H1 (cell line): ENCODE results near the gene SCAF1. TPM values are rescaled to one million over a fixed set of nuclear protein-coding genes. Genes with fewer than 3 reads are reported as not detected.

ENCODE experiments used
- CTCF ChIA-PET: fragments of 300-600 bp; sonication (Branson Sonifier 250); formaldehyde crosslinking; loops from one replicate; lab custom pipeline; 2021; ENCODE audit not compliant: partially characterized antibody; lab: Charles Lee
- POLR2A ChIA-PET: fragments of 300-600 bp; sonication (Branson Sonifier 250); formaldehyde crosslinking; loops from one replicate; lab custom pipeline; 2021; ENCODE audit warnings: inconsistent platforms; ENCODE audit not compliant: partially characterized antibody; lab: Charles Lee
- DNase-seq, 2 experiments: peaks; one replicate each; pipeline versions ENCODE4 v3.0.0 to v3.0.0-alpha.2; 2010 to 2022; ENCODE audit warnings: low spot score in 2 of 2, low read depth in 1 of 2, mixed read lengths in 1 of 2
- FAIRE-seq: peaks from 2 replicates; lab custom pipeline; 2011; peaks lifted over from hg19 to GRCh38; lab: Jason Lieb, UNC
- H2AFZ ChIP-seq: 2 replicates; pipeline ENCODE4 v1.8.1; 2012; ENCODE audit warnings: low read length, inconsistent platforms
- H2AK5ac ChIP-seq: 2 replicates; pipeline ENCODE4 v1.6.1; 2013; ENCODE audit warnings: low read depth, low read length
- H2BK120ac ChIP-seq: replicated peaks from 2 replicates; pipeline ENCODE3; 2013; ENCODE audit warnings: low read depth, low read length, inconsistent platforms
- H2BK12ac ChIP-seq: 2 replicates; pipeline ENCODE4 v1.6.1; 2013; ENCODE audit warnings: low read depth, low read length
- H2BK15ac ChIP-seq: 2 replicates; pipeline ENCODE4 v1.6.1; 2013; ENCODE audit warnings: low read length
- H2BK20ac ChIP-seq: 2 replicates; pipeline ENCODE4 v1.6.1; 2013; ENCODE audit warnings: low read length
- H2BK5ac ChIP-seq: 2 replicates; pipeline ENCODE4 v1.6.1; 2013; ENCODE audit warnings: low read depth, low read length
- H3K14ac ChIP-seq: 2 replicates; pipeline ENCODE4 v1.6.1; 2013; ENCODE audit warnings: inconsistent platforms; ENCODE audit not compliant: insufficient read length
- H3K18ac ChIP-seq: 2 replicates; pipeline ENCODE4 v1.6.1; 2013; ENCODE audit warnings: low read length; ENCODE audit errors: extremely low read depth
- H3K23ac ChIP-seq: 2 replicates; pipeline ENCODE4 v1.6.1; 2013; ENCODE audit warnings: inconsistent platforms; ENCODE audit not compliant: insufficient read length
- H3K23me2 ChIP-seq: 2 replicates; pipeline ENCODE4 v1.6.1; 2013; ENCODE audit warnings: low read depth, low read length
- H3K27ac ChIP-seq: 2 replicates; pipeline ENCODE4 v1.6.1; 2011; ENCODE audit warnings: low read depth, low read length, inconsistent platforms
- H3K27me3 ChIP-seq, 4 experiments: replicated peaks in 1 of 4; 1 replicate in 1 of 4; 2 replicates in 3 of 4; pipeline versions ENCODE4 v1.6.1 to v1.8.1; 2011 to 2013; ENCODE audit warnings: low read length in 3 of 4, mild to moderate bottlenecking in 3 of 4, inconsistent platforms in 2 of 4, mixed read lengths in 2 of 4, moderate library complexity in 1 of 4; ENCODE audit not compliant: control insufficient read depth in 3 of 4, insufficient read depth in 3 of 4; ENCODE audit errors: extremely low read depth in 1 of 4
- H3K36me3 ChIP-seq, 4 experiments: 2 replicates each; pipeline versions ENCODE4 v1.6.1 to v1.8.1; 2011 to 2013; ENCODE audit warnings: mild to moderate bottlenecking in 4 of 4, low read length in 3 of 4, moderate library complexity in 2 of 4, control low read depth in 1 of 4, inconsistent platforms in 1 of 4; ENCODE audit not compliant: insufficient read depth in 4 of 4, control insufficient read depth in 2 of 4
- H3K4ac ChIP-seq: replicated peaks from 2 replicates; pipeline ENCODE3; 2013; ENCODE audit warnings: low read length, low read depth, mixed read lengths, inconsistent platforms; ENCODE audit not compliant: insufficient read length
- H3K4me1 ChIP-seq, 4 experiments: replicated peaks in 1 of 4; 1 replicate in 1 of 4; 2 replicates in 3 of 4; pipeline versions ENCODE4 v1.6.1 to v1.8.1; 2011 to 2013; ENCODE audit warnings: low read length in 3 of 4, inconsistent platforms in 2 of 4, mixed read lengths in 1 of 4; ENCODE audit not compliant: insufficient read depth in 4 of 4, control insufficient read depth in 3 of 4
- H3K4me2 ChIP-seq, 2 experiments: 2 replicates each; pipeline versions ENCODE4 v1.6.1 to v1.8.1; 2011 to 2013; ENCODE audit warnings: low read depth in 2 of 2, low read length in 2 of 2, control low read depth in 1 of 2, inconsistent platforms in 1 of 2, mild to moderate bottlenecking in 1 of 2; ENCODE audit not compliant: insufficient read depth in 1 of 2
- H3K4me3 ChIP-seq, 4 experiments: fragments of 200-600, 300-600 bp in 1 of 4; sonication (generic), shearing (Covaris generic), sonication (Bioruptor Twin) in 1 of 4; 2 replicates each; pipeline versions ENCODE4 v1.5.1 to v1.8.1; 2011 to 2016; ENCODE audit warnings: low read length in 4 of 4, low read depth in 3 of 4, control low read depth in 2 of 4, inconsistent platforms in 2 of 4, mild to moderate bottlenecking in 2 of 4, mixed read lengths in 1 of 4, moderate library complexity in 1 of 4; ENCODE audit not compliant: insufficient read depth in 2 of 4; ENCODE audit errors: extremely low read depth in 1 of 4
- H3K56ac ChIP-seq: replicated peaks from 2 replicates; pipeline ENCODE3; 2013; ENCODE audit warnings: low read depth, mild to moderate bottlenecking, mixed read lengths, low read length, inconsistent platforms; ENCODE audit not compliant: insufficient read length
- H3K79me1 ChIP-seq: 2 replicates; pipeline ENCODE4 v1.6.1; 2013; ENCODE audit warnings: low read depth, low read length, control low read depth
- H3K79me2 ChIP-seq, 2 experiments: 2 replicates each; pipeline versions ENCODE4 v1.6.1 to v1.8.1; 2012 to 2013; ENCODE audit warnings: low read length in 2 of 2, mild to moderate bottlenecking in 2 of 2, inconsistent platforms in 1 of 2; ENCODE audit not compliant: insufficient read depth in 2 of 2, control insufficient read depth in 1 of 2
- H3K9ac ChIP-seq, 4 experiments: replicated peaks in 1 of 4; 1 replicate in 1 of 4; 2 replicates in 3 of 4; pipeline versions ENCODE4 v1.6.1 to v1.8.1; 2011 to 2013; ENCODE audit warnings: low read depth in 3 of 4, low read length in 3 of 4, control low read depth in 2 of 4, mild to moderate bottlenecking in 2 of 4, moderate library complexity in 2 of 4, inconsistent platforms in 1 of 4; ENCODE audit errors: extremely low read depth in 1 of 4
- H3K9me3 ChIP-seq, 2 experiments: 2 replicates each; pipeline versions ENCODE4 v1.6.1 to v1.8.1; 2012 to 2013; ENCODE audit warnings: mild to moderate bottlenecking in 2 of 2, moderate library complexity in 2 of 2, control low read depth in 1 of 2, inconsistent platforms in 1 of 2, low read depth in 1 of 2, low read length in 1 of 2, mixed read lengths in 1 of 2; ENCODE audit not compliant: insufficient read depth in 2 of 2
- H4K20me1 ChIP-seq, 2 experiments: replicated peaks in 1 of 2; 2 replicates each; pipeline versions ENCODE3 to v1.8.1; 2011 to 2013; ENCODE audit warnings: inconsistent platforms in 2 of 2, low read length in 2 of 2, mild to moderate bottlenecking in 1 of 2; ENCODE audit not compliant: insufficient read depth in 2 of 2, control insufficient read depth in 1 of 2
- H4K5ac ChIP-seq: 2 replicates; pipeline ENCODE4 v1.6.1; 2013; ENCODE audit warnings: low read length, low read depth, mixed read lengths, inconsistent platforms; ENCODE audit not compliant: insufficient read length
- H4K8ac ChIP-seq: 2 replicates; pipeline ENCODE4 v1.8.0; 2013; ENCODE audit warnings: mild to moderate bottlenecking, moderate library complexity, low read length, inconsistent platforms; ENCODE audit not compliant: insufficient read depth; ENCODE audit errors: extremely low read depth
- H4K91ac ChIP-seq: replicated peaks from 2 replicates; pipeline ENCODE3; 2013; ENCODE audit warnings: low read length, mixed read lengths, inconsistent platforms; ENCODE audit not compliant: insufficient read length
- BCL11A ChIP-seq, 2 experiments: IDR thresholded peaks; one replicate each; pipeline ENCODE4 v1.6.1; 2011; ENCODE audit warnings: low read depth in 2 of 2, low read length in 2 of 2, mild to moderate bottlenecking in 2 of 2
- GTF2F1 ChIP-seq: IDR thresholded peaks from 2 replicates; pipeline ENCODE4 v1.6.1; 2012; ENCODE audit warnings: low read depth, low read length, improper control_type of control experiment, borderline replicate concordance
- POLR2A ChIP-seq, 2 experiments: IDR thresholded peaks; 1 replicate in 1 of 2; 2 replicates in 1 of 2; pipeline ENCODE4 v1.6.1; 2011; ENCODE audit warnings: low read depth in 2 of 2, low read length in 2 of 2, mild to moderate bottlenecking in 2 of 2; ENCODE audit errors: control extremely low read depth in 1 of 2
- RAD21 ChIP-seq, 2 experiments: IDR thresholded peaks in 1 of 2; conservative IDR thresholded peaks in 1 of 2; 2 replicates each; pipeline ENCODE4 v1.6.1; 2011; ENCODE audit warnings: low read depth in 2 of 2, low read length in 2 of 2, improper control_type of control experiment in 1 of 2, inconsistent platforms in 1 of 2, mild to moderate bottlenecking in 1 of 2, moderate library complexity in 1 of 2
- SAP30 ChIP-seq: fragments of 300-600 bp; sonication (generic); IDR thresholded peaks from 2 replicates; pipeline ENCODE4 v1.7.1; 2012; ENCODE audit warnings: low read length, moderate library complexity, mild to moderate bottlenecking, inconsistent platforms; ENCODE audit not compliant: insufficient read depth, insufficient replicate concordance
- WGBS, 2 experiments: shearing (Covaris generic) in 1 of 2; methylation state at CpG; one replicate each; pipeline versions ENCODE4 v1.1.6 to v1.1.7; 2013 to 2015; ENCODE audit warnings: low lambda C conversion rate in 2 of 2, mixed read lengths in 2 of 2, inconsistent platforms in 1 of 2, low coverage in 1 of 2, missing lambda C conversion rate in 1 of 2; ENCODE audit not compliant: insufficient replicate concordance in 2 of 2, insufficient coverage in 1 of 2, insufficient read length in 1 of 2; ENCODE audit errors: extremely low coverage in 1 of 2, missing lambda C conversion rate in 1 of 2; 5-methylcytosine and 5-hydroxymethylcytosine counted together
- polyA plus RNA-seq, 7 experiments: library from polyadenylated mRNA; depleted of rRNA in 3 of 7; stranded (reverse) in 5 of 7; unstranded in 2 of 7; fragments of >200 nt in 5 of 7; fragments of 200-250 nt in 2 of 7; gene quantifications; 1 replicate in 5 of 7; 2 replicates in 1 of 7; 4 replicates in 1 of 7; pipeline versions ENCODE4 v1.2.1 to v1.2.3, GENCODE V29; 2011 to 2013; ENCODE audit warnings: missing spikeins in 2 of 7, mixed read lengths in 2 of 7
- total RNA-seq: library from RNA; stranded (reverse); fragmentation: NEBNext Ultra II Directional; extraction: Animal tissue kit (Norgen Biotek cat#: 25700); gene quantifications from 2 replicates; pipeline ENCODE4 v1.2.1, GENCODE V29; 2021

SCAF1 gene
- total and polyA plus RNA-seq, 2 of the 8 experiments (the other 6 are each of a cell fraction or from before 2014, with no cell fraction given) = 9.7 to 81.7 TPM

DNA sequence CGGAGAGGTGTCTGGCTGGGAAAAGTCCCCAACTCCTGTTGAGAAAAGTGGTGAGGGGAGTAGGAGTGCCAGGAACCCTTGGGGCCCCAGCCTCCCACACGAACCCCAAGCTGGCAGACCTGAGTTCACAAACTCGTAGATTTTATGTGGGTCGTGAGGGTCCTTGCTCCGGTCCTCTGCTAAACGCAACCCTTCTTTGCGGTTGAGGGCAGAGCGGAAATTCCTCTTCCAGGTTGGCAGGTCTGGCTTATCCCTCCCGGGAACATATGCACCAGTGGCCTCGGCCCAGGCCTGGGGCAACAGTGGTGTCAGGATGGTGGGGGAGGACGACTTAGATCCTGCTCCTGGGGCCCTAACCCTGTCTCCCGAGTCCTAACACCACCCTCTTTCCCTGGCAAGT lies 21.2 kb downstream of the SCAF1 start:
- no peak overlapping the region for H3K56ac ChIP-seq
- peaks cover 15% of the 10 kb centered on the region for H3K23me2 ChIP-seq
- peaks cover 5 to 32% of the 10 kb centered on the region in 2 experiments; a peak in 2 of 4 replicates for H3K79me2 ChIP-seq
- H3K27ac ChIP-seq = no peak overlapping the region
- peak overlapping the region in 1 of 2 experiments; percentile 89; a peak in 1 of 4 replicates for H3K4me2 ChIP-seq
- H2BK20ac ChIP-seq = no peak overlapping the region
- H4K8ac ChIP-seq = 0 out of 2 replicates have a peak overlapping the region, but pooled peaks have one; percentile 74
- no peak overlapping the region; a peak in 1 of 7 replicates for H3K9ac ChIP-seq
- H4K91ac ChIP-seq = no peak overlapping the region
- H3K36me3 ChIP-seq = peaks cover 18 to 45% (median 37%) of the 10 kb centered on the region in 4 experiments; a peak in 7 of 8 replicates
- no peak overlapping the region for H2BK15ac ChIP-seq
- FAIRE-seq (no peak), DNase-seq (no peak)
- ChIA-PET POLR2A (interaction anchor here (1.4 to 18.0 kb wide), 6 partner anchors 8 to 78 kb away, joined by 4 to 275 read pairs (median 24); partner anchors contain the start of genes PRMT1, RRAS and SCAF1), CTCF (interaction anchor here (0.7 to 1.8 kb wide), 5 partner anchors 9 to 23 kb away, joined by 3 to 5 read pairs (median 4); no protein-coding TSS in a partner anchor)
- no peak overlapping the region for H3K18ac ChIP-seq
- peaks cover 9 to 11% of the 10 kb centered on the region in 2 experiments for H3K9me3 ChIP-seq
- no peak overlapping the region for H2AFZ ChIP-seq
- no peak for TF ChIP-seq SAP30
- no peak for TF ChIP-seq RAD21 (IDR thresholded peaks at IDR 0.05 in 1 of 2, conservative IDR thresholded peaks at IDR 0.05 in 1 of 2; ENCODE audit: low read depth in 2 of 2, low read length in 2 of 2)
- no peak for TF ChIP-seq BCL11A (IDR thresholded peaks at IDR 0.05; ENCODE audit: low read depth in 2 of 2, low read length in 2 of 2)
- TF ChIP-seq POLR2A (IDR thresholded peaks at IDR 0.05; ENCODE audit: control extremely low read depth in 1 of 2, low read depth in 2 of 2, low read length in 2 of 2) = peak in 1 of 2 experiments; percentile 65; a peak in 2 of 3 replicates
- TF ChIP-seq GTF2F1 = no peak
- 89% methylated on average over 11 of the region's 12 CpGs; no CpG with 5 or more reads in 1 of the 2 experiments for WGBS, 2 experiments
- no peak overlapping the region for H4K5ac ChIP-seq
- peak overlapping the region; percentile 69; the same call in 1 of the 2 replicates for H2AK5ac ChIP-seq
- peaks cover 5% of the 10 kb centered on the region for H3K79me1 ChIP-seq
- peaks cover 9 to 11% of the 10 kb centered on the region in 2 experiments for H4K20me1 ChIP-seq
- H2BK12ac ChIP-seq = no peak overlapping the region
- H3K23ac ChIP-seq = no peak overlapping the region
- no peak overlapping the region for H3K14ac ChIP-seq
- H2BK120ac ChIP-seq = no peak overlapping the region
- no peak overlapping the region for H2BK5ac ChIP-seq
- no peaks in the 10 kb centered on the region for H3K27me3 ChIP-seq
- H3K4ac ChIP-seq = no peak overlapping the region
- H3K4me3 ChIP-seq = no peak overlapping the region
- H3K4me1 ChIP-seq = peaks cover 0 to 7% (median 2%) of the 10 kb centered on the region in 4 experiments; a peak in 4 of 7 replicates
